Stomach smooth muscle (tissue), 2 donors: Measurements from ENCODE around the gene ANKH.

Experiments
- H3K27ac ChIP-seq: one replicate; pipeline ENCODE4 v1.7.0; 2013; ENCODE audit warnings: mild to moderate bottlenecking, low read length, inconsistent platforms
- H3K27me3 ChIP-seq, 2 donors: one replicate each; pipeline ENCODE4 v1.7.0; 2013; ENCODE audit warnings: low read length in 2 of 2; ENCODE audit not compliant: insufficient read depth in 2 of 2, control insufficient read depth in 1 of 2
- H3K36me3 ChIP-seq, 2 donors: one replicate each; pipeline ENCODE4 v1.7.0; 2013; ENCODE audit warnings: low read length in 2 of 2; ENCODE audit not compliant: control insufficient read depth in 2 of 2, insufficient read depth in 2 of 2
- H3K4me1 ChIP-seq: one replicate; pipeline ENCODE4 v1.7.0; 2013; ENCODE audit warnings: low read length; ENCODE audit not compliant: control insufficient read depth, insufficient read depth
- H3K4me3 ChIP-seq, 2 donors: one replicate each; pipeline ENCODE4 v1.7.0; 2013; ENCODE audit warnings: low read length in 2 of 2
- H3K9ac ChIP-seq, 2 donors: one replicate each; pipeline ENCODE4 v1.7.0; 2013; ENCODE audit warnings: low read length in 2 of 2, mild to moderate bottlenecking in 1 of 2
- H3K9me3 ChIP-seq, 2 donors: one replicate each; pipeline ENCODE4 v1.7.0; 2013; ENCODE audit warnings: low read length in 2 of 2; ENCODE audit not compliant: control insufficient read depth in 2 of 2
- donor health status: healthy.
- donor health status: Pancreatic carcinoma.

The ANKH gene

DNA sequence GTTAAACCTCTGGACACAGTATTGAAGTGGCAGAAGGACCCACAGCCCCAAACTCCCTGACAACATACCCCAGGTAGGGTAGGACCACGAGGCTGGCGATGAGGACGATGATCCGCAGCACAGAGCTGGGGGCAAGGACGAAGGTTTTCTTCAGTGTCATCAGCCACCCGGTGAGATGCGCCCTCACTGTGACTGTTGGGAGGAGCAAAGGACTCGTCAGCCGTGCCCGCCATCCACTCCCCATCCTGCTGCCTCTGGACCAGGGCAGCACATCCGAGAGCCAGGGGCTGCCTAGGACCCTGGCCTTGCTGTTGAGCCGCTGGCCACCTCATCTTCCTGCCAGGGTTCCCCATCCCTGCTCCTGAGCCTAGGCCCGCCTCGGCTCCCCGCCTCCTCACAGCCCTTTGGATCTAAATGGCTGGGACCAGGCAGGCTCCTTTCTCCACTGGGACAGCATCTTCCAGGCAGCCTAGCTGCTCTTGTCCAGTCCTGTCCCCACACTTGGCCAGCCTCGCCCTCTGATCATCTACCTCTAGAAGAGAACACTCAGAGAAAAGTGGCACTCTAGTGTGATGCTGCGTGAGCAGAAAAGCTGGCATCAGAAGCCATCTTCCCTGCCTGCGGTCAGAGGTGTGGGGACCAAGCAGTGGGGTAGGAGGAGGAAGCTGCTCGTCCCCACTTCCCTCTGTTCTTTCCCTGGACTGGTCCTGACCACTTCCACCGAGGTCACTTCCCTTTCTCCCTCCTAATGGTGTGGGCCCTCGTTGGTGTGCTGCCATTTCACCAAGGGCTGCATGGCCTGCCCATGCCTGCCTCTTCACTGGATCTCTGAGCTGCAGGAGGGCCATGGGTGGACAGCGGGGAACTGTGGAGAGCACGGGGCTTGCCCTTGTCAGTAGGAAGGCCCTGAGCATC lies 157.8 kb downstream of the ANKH start:
- H3K27ac ChIP-seq, result no peak overlapping the region
- no peak overlapping the region for H3K4me3 ChIP-seq
- no peaks in the 10 kb centered on the region for H3K4me1 ChIP-seq
- no peak overlapping the region for H3K9ac ChIP-seq
- peaks cover 31 to 38% of the 10 kb centered on the region in 2 donors for H3K36me3 ChIP-seq
- H3K9me3 ChIP-seq, result no peaks in the 10 kb centered on the region
- H3K27me3 ChIP-seq, result no peaks in the 10 kb centered on the region

- no peaks in the 10 kb centered on the region for H3K4me1 ChIP-seq
- H3K27me3 ChIP-seq, result no peaks in the 10 kb centered on the region
- H3K4me3 ChIP-seq, result no peak overlapping the region
- no peak overlapping the region for H3K9ac ChIP-seq
- no peaks in the 10 kb centered on the region for H3K9me3 ChIP-seq
- H3K27ac ChIP-seq, result no peak overlapping the region
- peaks cover 31 to 41% of the 10 kb centered on the region in 2 donors for H3K36me3 ChIP-seq
Measured at GRCh38 chr5:14712666-14713065, 158.9 kb downstream of the ANKH start.

GRCh38 chr5:14712131-14712530 lies 159.4 kb downstream of the ANKH start:
- no peaks in the 10 kb centered on the region for H3K4me1 ChIP-seq
- H3K4me3 ChIP-seq, result no peak overlapping the region
- H3K27ac ChIP-seq, result no peak overlapping the region
- no peaks in the 10 kb centered on the region for H3K27me3 ChIP-seq
- no peak overlapping the region for H3K9ac ChIP-seq
- peaks cover 31 to 39% of the 10 kb centered on the region in 2 donors for H3K36me3 ChIP-seq
- no peaks in the 10 kb centered on the region for H3K9me3 ChIP-seq

DNA sequence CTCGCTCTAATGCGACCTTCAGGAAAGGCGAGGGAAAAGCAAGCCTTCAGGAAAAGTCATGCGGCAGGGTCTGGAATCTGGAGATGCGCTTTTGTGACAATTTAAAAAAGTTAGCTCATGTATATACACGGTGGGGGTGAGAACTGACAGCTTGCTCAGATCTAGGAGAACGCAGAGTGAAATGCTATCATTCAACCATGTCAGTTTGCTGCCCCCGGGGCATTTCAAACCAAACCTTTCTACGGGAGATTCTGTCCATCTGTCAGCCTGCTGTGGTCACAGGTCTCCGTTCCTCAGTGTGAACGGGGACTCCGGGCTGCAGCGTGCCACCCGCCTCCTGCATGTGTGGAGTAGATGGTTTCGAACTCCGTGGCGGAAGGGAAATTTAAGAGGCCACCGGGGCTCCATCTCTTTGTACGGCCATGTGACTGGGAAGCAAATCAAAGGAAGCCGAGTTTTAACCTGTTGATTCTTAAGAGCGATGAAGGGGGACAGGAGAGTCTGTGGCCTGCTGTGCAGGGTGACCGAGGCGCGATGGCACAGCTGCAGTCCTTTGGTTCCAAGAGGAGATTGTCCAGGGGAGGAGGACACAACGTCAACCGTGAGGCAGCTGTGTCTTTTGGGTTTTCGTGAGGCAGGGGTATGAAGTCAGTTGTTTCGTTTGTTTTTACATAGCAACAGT lies 161.1 kb downstream of the ANKH start:
- no peaks in the 10 kb centered on the region for H3K27me3 ChIP-seq

GRCh38 chr5:14708551-14708950 lies 163.0 kb downstream of the ANKH start:
- Histone ChIP-seq H3K4me3 (no peak overlapping the region), H3K27me3 (no peaks in the 10 kb centered on the region), H3K9ac (no peak overlapping the region), H3K9me3 (no peaks in the 10 kb centered on the region), H3K27ac (no peak overlapping the region), H3K36me3 (peaks cover 26 to 33% of the 10 kb centered on the region in 2 donors), H3K4me1 (no peaks in the 10 kb centered on the region)

More for the DNA sequence above, 161.1 kb downstream of the ANKH start:
- Histone ChIP-seq H3K36me3 (peaks cover 32 to 36% of the 10 kb centered on the region in 2 donors), H3K4me1 (no peaks in the 10 kb centered on the region), H3K4me3 (no peak overlapping the region), H3K9me3 (no peaks in the 10 kb centered on the region), H3K9ac (no peak overlapping the region), H3K27ac (no peak overlapping the region)

DNA sequence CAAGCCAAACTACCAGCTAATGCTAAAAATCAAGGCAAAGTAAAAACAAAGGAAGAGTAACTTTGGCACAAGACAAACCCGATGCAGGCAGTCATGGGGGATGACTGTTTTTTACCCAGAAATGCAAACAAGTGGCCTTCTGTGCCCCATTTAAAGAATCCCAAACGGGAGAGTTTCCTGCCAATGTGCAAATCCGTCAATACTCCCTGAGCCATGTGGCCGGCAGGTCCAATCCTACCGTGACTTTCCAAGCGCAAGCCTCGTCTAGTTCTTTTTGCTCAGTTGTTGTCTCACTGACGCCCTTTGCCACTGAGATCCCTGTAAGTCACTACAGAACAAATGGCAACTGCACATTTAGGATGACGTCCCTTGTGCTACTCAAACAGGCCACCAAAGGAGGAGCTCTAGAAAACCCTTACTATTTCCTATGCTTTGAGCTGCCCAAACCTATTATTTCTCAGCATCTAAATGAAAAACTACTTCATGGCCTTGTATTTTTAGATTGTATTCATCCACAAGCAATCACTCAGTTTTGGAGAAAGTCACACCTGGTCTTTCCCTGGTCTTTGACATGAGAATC lies 163.7 kb downstream of the ANKH start:
- no peak overlapping the region for H3K27ac ChIP-seq

DNA sequence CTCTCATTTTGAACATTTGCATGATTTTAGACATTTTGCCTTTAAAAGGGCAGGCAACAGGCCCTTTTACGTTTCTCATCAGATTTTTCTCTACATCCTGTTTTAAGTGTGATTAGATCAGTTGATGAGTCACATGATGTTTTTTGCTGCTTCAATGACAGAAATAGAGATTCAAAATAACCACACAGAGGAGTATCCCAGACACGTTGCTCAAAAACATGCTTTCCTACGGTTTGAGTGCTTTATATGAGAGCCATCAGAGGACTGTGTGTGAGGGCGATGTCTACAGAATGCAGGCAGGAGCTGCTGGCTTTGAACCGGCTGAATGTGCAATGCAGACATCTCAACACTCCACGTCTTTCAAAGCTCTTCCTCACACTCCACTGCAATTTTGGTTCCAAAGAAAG lies 165.0 kb downstream of the ANKH start:
- Histone ChIP-seq H3K4me3 (no peak overlapping the region), H3K27me3 (no peaks in the 10 kb centered on the region), H3K9ac (no peak overlapping the region), H3K27ac (no peak overlapping the region), H3K9me3 (no peaks in the 10 kb centered on the region), H3K36me3 (peaks cover 12 to 30% of the 10 kb centered on the region in 2 donors), H3K4me1 (no peaks in the 10 kb centered on the region)

More for the DNA sequence above, 163.7 kb downstream of the ANKH start:
- H3K4me3 ChIP-seq, result no peak overlapping the region
- H3K9ac ChIP-seq, result no peak overlapping the region
- H3K27me3 ChIP-seq, result no peaks in the 10 kb centered on the region
- no peaks in the 10 kb centered on the region for H3K4me1 ChIP-seq
- peaks cover 21 to 30% of the 10 kb centered on the region in 2 donors for H3K36me3 ChIP-seq
- no peaks in the 10 kb centered on the region for H3K9me3 ChIP-seq

GRCh38 chr5:14705556-14705955 lies 166.0 kb downstream of the ANKH start:
- Histone ChIP-seq H3K27me3 (no peaks in the 10 kb centered on the region), H3K4me3 (no peak overlapping the region), H3K36me3 (peaks cover 9 to 23% of the 10 kb centered on the region in 2 donors), H3K27ac (no peak overlapping the region), H3K4me1 (no peaks in the 10 kb centered on the region), H3K9ac (no peak overlapping the region), H3K9me3 (no peaks in the 10 kb centered on the region)

DNA sequence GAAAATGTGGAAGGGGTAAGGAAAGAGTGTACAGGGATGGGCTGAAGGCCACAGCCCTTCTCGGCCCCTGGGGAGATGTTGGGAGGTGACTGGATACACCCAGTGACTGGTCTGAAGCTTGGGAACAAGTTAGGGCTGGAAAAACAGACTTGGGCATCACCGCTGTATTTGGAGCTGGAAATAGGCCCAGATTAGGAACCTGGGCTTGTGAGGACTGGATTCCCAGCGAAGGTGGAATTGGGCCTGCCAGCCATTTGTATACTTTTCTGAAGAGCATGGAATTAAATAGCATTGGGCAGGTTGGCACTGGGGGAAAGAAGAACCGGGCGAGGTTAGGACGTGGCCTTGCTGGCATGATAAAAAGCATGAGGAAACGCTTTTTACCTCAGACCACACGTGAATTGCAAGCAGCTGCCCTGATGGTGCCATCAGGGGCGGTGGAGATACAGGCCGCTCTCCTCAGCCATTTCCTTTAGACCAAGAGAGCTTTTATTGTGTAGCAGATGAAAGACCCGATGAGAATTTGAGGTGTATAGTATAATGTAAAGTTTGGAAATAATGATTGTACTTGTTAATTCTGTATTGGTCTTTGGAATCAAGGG lies 169.2 kb downstream of the ANKH start:
- peaks cover 2% of the 10 kb centered on the region for H3K4me1 ChIP-seq
- no peaks in the 10 kb centered on the region for H3K27me3 ChIP-seq
- peaks cover 10 to 23% of the 10 kb centered on the region in 2 donors for H3K36me3 ChIP-seq
- H3K9me3 ChIP-seq, result no peaks in the 10 kb centered on the region
- H3K27ac ChIP-seq, result no peak overlapping the region
- no peak overlapping the region for H3K4me3 ChIP-seq
- no peak overlapping the region for H3K9ac ChIP-seq

DNA sequence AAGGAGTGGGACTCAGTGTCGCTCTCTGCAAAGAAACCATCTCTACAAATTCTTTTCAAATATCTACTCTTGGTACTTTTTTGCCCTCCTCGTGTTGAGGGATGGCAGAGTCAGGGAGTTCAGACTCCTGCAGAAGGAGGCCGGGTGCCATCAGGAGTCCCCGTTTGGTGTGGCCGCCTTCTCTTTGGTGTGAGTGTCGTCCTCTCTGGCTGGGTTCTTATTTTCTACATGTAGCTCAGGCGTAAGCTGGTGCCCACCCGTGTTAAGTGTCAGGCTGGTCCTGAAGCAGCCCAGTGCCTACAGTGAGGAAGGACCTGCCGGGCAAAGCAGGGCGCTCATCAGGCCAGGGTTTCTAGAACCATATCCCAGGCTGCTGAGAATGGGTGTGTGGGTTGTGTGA lies 170.0 kb downstream of the ANKH start:
- Histone ChIP-seq H3K9me3 (no peaks in the 10 kb centered on the region), H3K4me1 (peaks cover 2% of the 10 kb centered on the region), H3K9ac (no peak overlapping the region), H3K27ac (no peak overlapping the region), H3K36me3 (peaks cover 13 to 20% of the 10 kb centered on the region in 2 donors), H3K4me3 (no peak overlapping the region), H3K27me3 (no peaks in the 10 kb centered on the region)
